GM12891 (cell line): Measurements from ENCODE around the gene IFNA16.
"Not testable (repeated sequence)": the region's sequence is repeated elsewhere in the genome, so short reads cannot be mapped to it uniquely, and the experiment has no call there.

Experiments
- DNase-seq: peaks from one replicate; pipeline ENCODE4 v3.0.0; 2011; ENCODE audit warnings: low spot score; ENCODE audit not compliant: insufficient read length
- FAIRE-seq: peaks from 2 replicates; lab custom pipeline; 2011; peaks lifted over from hg19 to GRCh38; lab: Jason Lieb, UNC
- PAX5 ChIP-seq: IDR thresholded peaks from 2 replicates; pipeline ENCODE4 v1.6.1; 2011; ENCODE audit warnings: low read length, moderate library complexity, mild to moderate bottlenecking; ENCODE audit not compliant: insufficient read depth, severe bottlenecking
- POLR2A ChIP-seq: IDR thresholded peaks from 2 replicates; pipeline ENCODE4 v1.6.1; 2011; ENCODE audit warnings: low read depth, low read length, control low read depth
- POLR2AphosphoS5 ChIP-seq: IDR thresholded peaks from 2 replicates; pipeline ENCODE4 v1.6.1; 2011; ENCODE audit warnings: low read depth, low read length, control low read depth
- POU2F2 ChIP-seq: IDR thresholded peaks from 2 replicates; pipeline ENCODE4 v1.6.1; 2011; ENCODE audit warnings: low read depth, mild to moderate bottlenecking, control low read depth, low read length, moderate library complexity
- SPI1 ChIP-seq: IDR thresholded peaks from 2 replicates; pipeline ENCODE4 v1.6.1; 2011; ENCODE audit warnings: low read depth, low read length, control low read depth
- TAF1 ChIP-seq: IDR thresholded peaks from 2 replicates; pipeline ENCODE4 v1.6.1; 2011; ENCODE audit warnings: low read depth, low read length, control low read depth

The IFNA16 gene

GRCh38 chr9:21182810-21183736, 34.0 kb downstream of the IFNA16 start:
- not testable (repeated sequence) for DNase-seq
- FAIRE-seq: peak; percentile 40
- peak; percentile 17; the same call in 1 of the 2 replicates for TF ChIP-seq SPI1

GRCh38 chr9:21174671-21175070, 42.4 kb downstream of the IFNA16 start:
- FAIRE-seq (no peak), DNase-seq (no peak)
- TF ChIP-seq POU2F2: no peak
- TF ChIP-seq POLR2A: no peak
- TF ChIP-seq POLR2AphosphoS5: no peak
- no peak for TF ChIP-seq TAF1
- no peak for TF ChIP-seq SPI1
- TF ChIP-seq PAX5: no peak

GRCh38 chr9:21172156-21172555, 45.0 kb downstream of the IFNA16 start:
- DNase-seq (no peak), FAIRE-seq (no peak)
- TF ChIP-seq POLR2A (no peak), PAX5 (no peak), TAF1 (no peak), POLR2AphosphoS5 (no peak), POU2F2 (no peak), SPI1 (no peak)

GRCh38 chr9:21171351-21171750, 45.8 kb downstream of the IFNA16 start:
- TF ChIP-seq TAF1 (no peak), POU2F2 (no peak), PAX5 (no peak), SPI1 (no peak), POLR2AphosphoS5 (no peak), POLR2A (no peak)
- DNase-seq: no peak
- FAIRE-seq: no peak

GRCh38 chr9:21166560-21166959, 50.6 kb downstream of the IFNA16 start, which contains the start of gene IFNA21:
IFNA21 (minus strand) TSS chr9:21166660; CDS start chr9:21166612, 48 bp downstream.
- DNase-seq: not testable (repeated sequence)

More at GRCh38 chr9:21166560-21166959, 50.6 kb downstream of the IFNA16 start, which contains the start of gene IFNA21:
- FAIRE-seq: not testable (repeated sequence)
